Stomach (tissue), 9 donors: ENCODE measurements around the gene C11orf65. TPM values are rescaled to one million over a fixed set of nuclear protein-coding genes. Genes with fewer than 3 reads are reported as not detected.

ENCODE experiments used
- DNase-seq, 2 donors: peaks; one replicate each; pipeline versions ENCODE4 v3.0.0 to v3.0.0-alpha.2; 2013 to 2019
- H3K27ac ChIP-seq, 5 donors: fragments of 200-600 bp in 4 of 5; sonication (generic) in 4 of 5; one replicate each; pipeline ENCODE4 v1.5.1; 2013 to 2019; ENCODE audit warnings: mild to moderate bottlenecking in 1 of 5, moderate library complexity in 1 of 5
- H3K27me3 ChIP-seq, 3 donors: fragments of 200-600 bp; sonication (generic); one replicate each; pipeline ENCODE4 v1.5.1; 2017 to 2019; ENCODE audit warnings: mixed run types in 1 of 3
- H3K36me3 ChIP-seq, 4 donors: fragments of 200-600 bp; sonication (generic); 1 replicate in 3 of 4; 2 replicates in 1 of 4; pipeline ENCODE4 v1.5.1; 2016 to 2019
- H3K4me1 ChIP-seq, 4 donors: fragments of 200-600 bp; sonication (generic); one replicate each; pipeline ENCODE4 v1.5.1; 2016 to 2019
- H3K4me3 ChIP-seq, 4 donors: fragments of 200-600 bp; sonication (generic) in 3 of 4; one replicate each; pipeline ENCODE4 v1.5.1; 2016 to 2019; ENCODE audit warnings: mild to moderate bottlenecking in 1 of 4
- H3K9me3 ChIP-seq, 4 donors: fragments of 200-600 bp; sonication (generic); one replicate each; pipeline ENCODE4 v1.5.1; 2016 to 2019
- CTCF ChIP-seq, 7 experiments: fragments of 450-650 bp in 4 of 7; fragments of 200-600 bp in 3 of 7; sonication (generic) in 3 of 7; IDR thresholded peaks; one replicate each; pipeline ENCODE4 v1.5.1; 2016 to 2019; ENCODE audit warnings: antibody characterized with exemption in 7 of 7, control low read depth in 2 of 7, mild to moderate bottlenecking in 1 of 7
- EP300 ChIP-seq: sonication (generic); formaldehyde crosslinking; IDR thresholded peaks from one replicate; pipeline ENCODE4 v1.6.1; 2017; ENCODE audit warnings: antibody characterized with exemption
- POLR2A ChIP-seq, 4 donors: fragments of 450-650 bp; IDR thresholded peaks; one replicate each; pipeline ENCODE4 v1.6.1; 2016; ENCODE audit warnings: antibody characterized with exemption in 4 of 4, control low read depth in 2 of 4, mild to moderate bottlenecking in 1 of 4, moderate library complexity in 1 of 4
- POLR2AphosphoS5 ChIP-seq, 3 donors: sonication (generic); formaldehyde crosslinking; IDR thresholded peaks; one replicate each; pipeline ENCODE4 v1.6.1; 2016; ENCODE audit warnings: antibody characterized with exemption in 3 of 3
- WGBS, 5 donors: extraction: QIAGEN DNeasy Blood & Tissue Kit in 3 of 5; methylation state at CpG; one replicate each; pipeline versions ENCODE4 v1.1.5 to v1.1.7; 2013 to 2018; 5-methylcytosine and 5-hydroxymethylcytosine counted together
- intact Hi-C: fragments of 100-400 bp; cut with DNase I; formaldehyde crosslinking; loops from one replicate; pipeline ENCODE4 v1.15.1; 2023; ENCODE audit warnings: low total_unique reads
- polyA plus RNA-seq, 3 donors: library from polyadenylated mRNA; stranded (reverse); fragments of 200-250 nt; gene quantifications; one replicate each; pipeline ENCODE4 v1.2.3, GENCODE V29; 2013
- total RNA-seq, 5 donors: library from RNA; depleted of rRNA; stranded (reverse); fragments of >200 nt; gene quantifications; one replicate each; pipeline versions ENCODE4 v1.1.0 to v1.2.3, GENCODE V29; 2014 to 2016
- donor health status: healthy with polysubstance abuse.
- donor health status: Bipolar disorder and iron deficiency.
- donor health status: healthy.

The C11orf65 gene
- total and polyA plus RNA-seq, 8 donors = 0.33 to 5.0 (median 1.1) TPM; not detected in 5

GRCh38 chr11:108351468-108351867 is 115.9 kb downstream of the C11orf65 start:
- Histone ChIP-seq H3K36me3 (peaks cover 42 to 94% (median 85%) of the 10 kb centered on the region in 4 donors), H3K27ac (no peak overlapping the region)

GRCh38 chr11:108346451-108346850 is 120.9 kb downstream of the C11orf65 start:
- H3K9me3 ChIP-seq = no peaks in the 10 kb centered on the region
- H3K4me3 ChIP-seq = no peak overlapping the region
- no peaks in the 10 kb centered on the region for H3K4me1 ChIP-seq
- intact Hi-C loops = no loop called here
- no peaks in the 10 kb centered on the region for H3K27me3 ChIP-seq
- H3K27ac ChIP-seq = no peak overlapping the region
- no peak for DNase-seq
- H3K36me3 ChIP-seq = peaks cover 6 to 69% (median 51%) of the 10 kb centered on the region in 4 donors
- TF ChIP-seq EP300 (no peak), POLR2AphosphoS5 (IDR thresholded peaks at IDR 0.05) (no peak), CTCF (IDR thresholded peaks at IDR 0.05) (no peak), POLR2A (IDR thresholded peaks at IDR 0.05) (no peak)

More at GRCh38 chr11:108351468-108351867, 115.9 kb downstream of the C11orf65 start:
- no peaks in the 10 kb centered on the region for H3K9me3 ChIP-seq
- H3K27me3 ChIP-seq = no peaks in the 10 kb centered on the region
- no peak overlapping the region for H3K4me3 ChIP-seq
- DNase-seq = no peak
- H3K4me1 ChIP-seq = no peaks in the 10 kb centered on the region
- no peak for TF ChIP-seq POLR2A (IDR thresholded peaks at IDR 0.05)
- no peak for TF ChIP-seq EP300
- no peak for TF ChIP-seq CTCF (IDR thresholded peaks at IDR 0.05)
- no peak for TF ChIP-seq POLR2AphosphoS5 (IDR thresholded peaks at IDR 0.05)
- intact Hi-C loops = no loop called here

GRCh38 chr11:108345767-108346166 is 121.6 kb downstream of the C11orf65 start:
- intact Hi-C loops = no loop called here
- no peaks in the 10 kb centered on the region for H3K4me1 ChIP-seq
- no peak for DNase-seq
- H3K36me3 ChIP-seq = peaks cover 0 to 62% (median 44%) of the 10 kb centered on the region in 4 donors
- H3K4me3 ChIP-seq = no peak overlapping the region
- TF ChIP-seq EP300 (no peak), POLR2AphosphoS5 (IDR thresholded peaks at IDR 0.05) (no peak), CTCF (IDR thresholded peaks at IDR 0.05) (no peak), POLR2A (IDR thresholded peaks at IDR 0.05) (no peak)
- H3K9me3 ChIP-seq = no peaks in the 10 kb centered on the region
- 95 to 99% (median 97%) methylated on average over 4 of the region's 4 CpGs for WGBS, 5 donors
- H3K27ac ChIP-seq = no peak overlapping the region
- no peaks in the 10 kb centered on the region for H3K27me3 ChIP-seq

GRCh38 chr11:108343714-108344113 is 123.6 kb downstream of the C11orf65 start:
- no peak overlapping the region for H3K4me3 ChIP-seq
- H3K27me3 ChIP-seq = no peaks in the 10 kb centered on the region
- WGBS, 5 donors = 93 to 99% (median 94%) methylated on average over 2 of the region's 2 CpGs
- H3K9me3 ChIP-seq = no peaks in the 10 kb centered on the region
- no peak for DNase-seq
- TF ChIP-seq POLR2AphosphoS5 (IDR thresholded peaks at IDR 0.05) (no peak), POLR2A (IDR thresholded peaks at IDR 0.05) (no peak), EP300 (no peak), CTCF (IDR thresholded peaks at IDR 0.05) (no peak)
- no peaks in the 10 kb centered on the region for H3K4me1 ChIP-seq
- peaks cover 0 to 43% (median 24%) of the 10 kb centered on the region in 4 donors for H3K36me3 ChIP-seq
- intact Hi-C loops = no loop called here
- H3K27ac ChIP-seq = no peak overlapping the region
